Fibroblast of lung (primary cell): ENCODE measurements around the gene SCUBE1.

ENCODE experiments used
- CTCF ChIP-seq, 2 donors: IDR thresholded peaks in 1 of 2; conservative IDR thresholded peaks in 1 of 2; 1 replicate in 1 of 2; 2 replicates in 1 of 2; pipeline ENCODE4 v1.5.1; 2011 to 2012; ENCODE audit warnings: low read length in 2 of 2, control low read depth in 1 of 2, inconsistent platforms in 1 of 2, low read depth in 1 of 2, mild to moderate bottlenecking in 1 of 2
- EZH2 ChIP-seq: IDR thresholded peaks from 2 replicates; pipeline ENCODE4 v1.5.1; 2012; ENCODE audit warnings: low read length, control low read depth, mild to moderate bottlenecking; ENCODE audit errors: missing control alignments

DNA sequence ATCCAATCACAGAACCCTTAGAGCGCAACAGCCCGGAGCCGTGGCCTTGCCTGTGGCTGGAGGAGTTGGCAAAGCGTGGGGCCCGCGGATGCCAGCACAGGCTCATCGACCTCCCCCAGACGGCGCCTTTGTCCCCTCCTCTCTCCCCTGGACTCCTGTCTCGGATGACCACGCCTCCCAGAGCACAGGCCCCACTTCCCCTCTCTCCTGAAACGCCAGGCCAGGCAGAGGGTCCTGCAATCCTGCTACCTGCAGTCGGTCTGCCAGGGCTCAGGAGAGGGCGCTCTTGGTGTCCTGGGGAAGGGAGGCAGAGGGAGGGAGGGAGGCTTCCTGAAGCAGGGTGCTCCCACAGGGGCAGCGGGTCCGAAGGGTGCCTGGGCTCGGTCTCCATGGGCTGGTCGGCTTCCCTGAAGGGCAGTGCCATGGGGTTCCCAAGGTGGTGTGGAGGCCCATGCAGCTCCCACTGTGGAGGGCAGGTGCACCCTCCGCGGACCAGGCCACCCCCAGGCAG, 139.6 kb downstream of the SCUBE1 start:
- TF ChIP-seq EZH2 (no peak), CTCF (conservative IDR thresholded peaks at IDR 0.05 in 1 of 2, IDR thresholded peaks at IDR 0.05 in 1 of 2; ENCODE audit: low read depth in 1 of 2, low read length in 2 of 2) (no peak)
